ENCODE measurements around the gene EHD3.

Gene EHD3

DNA sequence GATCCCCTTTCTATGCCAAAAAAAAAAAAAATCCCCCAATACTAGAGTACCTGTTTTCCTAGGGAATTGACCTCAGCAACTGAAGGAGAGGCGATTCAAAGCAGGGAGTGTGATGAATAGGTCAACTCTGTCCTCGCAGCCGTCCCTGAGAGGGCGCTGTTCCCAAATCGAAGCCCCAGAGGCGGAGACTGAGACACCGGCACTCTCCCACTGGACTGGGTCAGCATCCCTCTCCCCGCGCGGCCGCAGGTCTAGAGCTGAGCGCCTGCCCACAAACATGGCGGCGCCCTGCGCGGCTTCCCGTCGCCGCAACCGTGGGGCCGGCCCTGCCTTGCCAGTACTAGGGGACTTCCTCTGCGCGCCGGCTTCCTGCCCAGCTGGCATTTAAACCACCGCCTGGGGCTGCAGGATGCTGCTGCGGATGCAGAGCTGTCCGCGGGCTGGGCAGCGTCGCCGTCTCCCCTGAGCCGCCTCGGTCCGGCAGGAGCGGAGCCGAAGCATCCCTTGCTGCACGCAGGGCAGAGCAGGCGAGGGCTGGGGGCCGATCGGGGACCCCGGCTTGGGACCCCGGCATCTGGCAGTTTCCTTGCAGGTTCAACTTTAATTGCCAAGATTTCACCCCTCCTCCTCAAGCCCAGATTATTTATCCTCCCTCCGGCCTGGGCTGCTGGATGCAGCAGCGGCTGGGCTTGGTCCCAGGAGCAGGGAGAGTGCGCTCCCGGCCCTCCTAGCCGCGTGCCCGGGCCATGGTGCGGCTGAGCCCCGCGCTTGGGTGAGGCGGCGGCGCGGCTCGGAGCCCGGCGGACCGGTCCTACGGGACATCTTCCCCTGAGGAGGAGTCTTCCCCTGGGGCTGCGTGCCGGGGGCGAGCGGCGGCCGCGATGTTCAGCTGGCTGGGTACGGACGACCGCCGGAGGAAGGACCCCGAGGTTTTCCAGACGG lies at the start of gene EHD3:
TSS of gene EHD3 (plus strand) at position 412 of the 942 bp plus-strand sequence. CDS start at position 882, 470 bp downstream.
- peak; percentile 84 for DNase-seq

DNA sequence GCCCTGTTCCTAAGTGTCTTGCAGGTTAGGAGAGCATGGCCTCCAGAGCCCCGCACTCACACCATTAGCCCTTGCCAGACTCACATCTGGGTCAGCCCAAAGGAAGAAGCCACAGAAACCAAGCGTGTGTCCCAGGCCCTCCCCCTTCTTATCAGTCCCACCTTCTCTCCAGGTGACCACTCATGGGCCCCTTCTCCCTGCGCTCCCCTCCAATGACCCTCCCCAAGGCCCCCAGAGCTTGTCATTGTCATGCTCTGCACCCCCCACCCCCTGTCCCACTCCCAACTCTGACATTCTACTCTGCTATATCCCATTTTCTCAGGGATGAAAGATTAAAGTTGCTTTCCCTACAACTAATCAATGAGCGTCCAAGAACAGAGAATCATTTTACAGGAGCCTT lies 46.8 kb upstream of the EHD3 start:
- no peak for DNase-seq

DNA sequence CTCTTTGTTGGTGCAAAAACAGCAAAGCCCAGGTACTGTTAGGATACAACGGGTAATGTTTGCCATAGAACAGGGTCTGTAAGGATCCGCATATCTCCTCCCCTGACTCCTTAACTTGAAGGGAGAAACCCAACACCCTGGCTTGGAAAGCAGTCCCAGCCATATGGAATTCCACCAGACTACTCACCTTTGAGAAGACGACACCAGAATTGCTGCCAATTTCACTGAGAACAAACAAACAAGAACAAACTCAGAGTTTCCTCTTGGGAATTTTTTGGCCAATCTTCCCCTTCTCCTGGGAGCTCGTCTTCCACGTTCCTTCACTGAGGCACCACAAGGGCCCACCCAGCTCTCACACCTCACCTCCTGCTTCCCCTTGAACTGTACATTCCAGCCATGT lies 45.8 kb upstream of the EHD3 start:
- no peak for DNase-seq

DNA sequence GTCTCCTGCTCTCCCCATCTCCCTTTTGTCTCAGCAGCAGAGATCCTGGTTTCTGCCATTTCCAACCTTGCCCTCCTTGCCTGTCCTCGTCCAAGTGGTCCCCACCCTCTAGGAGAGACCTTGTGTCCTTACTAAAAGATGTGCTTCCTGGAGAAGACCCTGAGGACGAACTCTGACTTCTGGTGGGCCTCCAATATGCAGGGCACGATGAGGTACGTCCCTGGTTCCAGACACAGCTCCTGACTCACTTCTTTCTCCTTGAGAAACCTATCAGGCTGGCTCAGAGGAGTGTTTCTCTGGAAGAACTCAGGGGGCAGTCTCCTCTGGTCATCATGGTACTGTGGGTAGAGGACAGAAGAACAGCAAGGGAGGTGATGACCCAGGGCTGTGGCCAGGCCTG lies 44.8 kb upstream of the EHD3 start:
- DNase-seq = no peak

DNA sequence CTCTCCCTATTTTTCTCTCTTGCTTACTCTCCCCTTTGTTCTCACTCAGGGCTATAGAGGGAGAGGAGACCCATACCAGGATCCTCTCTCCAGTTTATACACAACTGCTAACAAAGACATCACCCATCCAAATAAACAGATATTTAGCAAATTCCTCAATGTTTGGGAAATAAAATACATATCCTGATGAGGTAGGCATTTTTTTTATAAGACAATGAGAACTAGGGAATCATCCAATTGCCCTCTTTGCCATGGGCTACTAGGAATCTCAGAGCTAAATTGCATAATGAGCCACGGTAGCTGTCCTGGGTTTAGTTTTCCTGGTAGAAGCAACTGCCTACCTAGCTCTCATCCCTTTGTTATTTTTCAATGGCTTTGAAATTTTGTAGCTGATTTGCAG lies 43.8 kb upstream of the EHD3 start:
- no peak for DNase-seq

GRCh38 chr2:31191931-31192330 lies 42.0 kb upstream of the EHD3 start:
- DNase-seq = no peak

DNA sequence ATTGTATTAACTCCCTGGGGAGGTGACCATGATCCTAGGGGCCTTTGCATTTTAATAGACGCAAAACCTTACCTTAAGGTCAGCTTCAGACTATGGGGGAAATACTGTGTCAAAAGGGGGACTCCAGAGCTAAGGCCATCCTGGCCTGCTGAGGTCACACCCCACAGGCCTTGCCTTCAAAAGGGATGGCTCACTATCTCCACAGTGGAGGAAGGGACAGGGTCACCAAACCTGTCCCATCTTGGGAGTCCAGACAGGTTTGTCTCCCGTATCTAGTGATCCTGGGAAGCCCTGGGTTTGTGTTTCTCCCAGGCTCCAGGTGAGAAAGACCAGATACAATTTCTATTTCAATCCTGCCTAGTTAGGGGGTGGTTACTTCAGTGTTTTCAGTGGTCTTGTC lies 41.6 kb upstream of the EHD3 start:
- no peak for DNase-seq

- DNase-seq = no peak
Observed at GRCh38 chr2:31192851-31193392, 41.0 kb upstream of the EHD3 start.

- DNase-seq = no peak
Observed at GRCh38 chr2:31193806-31194205, 40.1 kb upstream of the EHD3 start.

- DNase-seq = no peak
Observed at GRCh38 chr2:31196622-31197021, 37.3 kb upstream of the EHD3 start.

- no peak for DNase-seq
Observed at GRCh38 chr2:31197166-31197565, 36.8 kb upstream of the EHD3 start.

- no peak for DNase-seq
Observed at GRCh38 chr2:31197669-31198068, 36.3 kb upstream of the EHD3 start.

- no peak for DNase-seq
Observed at GRCh38 chr2:31199206-31199605, 34.7 kb upstream of the EHD3 start.

DNA sequence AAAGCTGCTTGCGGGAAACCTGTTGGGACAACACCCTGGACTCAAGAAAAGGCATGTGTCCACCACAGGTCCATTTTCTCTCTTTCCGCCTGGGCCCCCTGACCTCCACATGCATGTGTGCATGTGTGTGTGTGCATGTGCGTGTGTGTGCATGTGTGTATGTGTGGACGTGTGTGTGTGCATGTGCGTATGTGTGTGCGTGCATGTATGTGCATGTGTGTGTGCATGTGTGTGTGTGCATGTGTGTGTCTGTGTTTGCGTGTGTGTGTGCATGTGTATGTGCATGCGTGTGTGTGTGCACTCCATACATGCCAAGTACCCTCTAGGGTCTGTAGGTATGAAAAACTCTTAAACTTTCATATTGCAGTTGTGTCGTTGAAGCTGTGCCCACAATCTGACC lies 33.0 kb upstream of the EHD3 start:
- no peak for DNase-seq

GRCh38 chr2:31202041-31202440 lies 31.9 kb upstream of the EHD3 start:
- no peak for DNase-seq

DNA sequence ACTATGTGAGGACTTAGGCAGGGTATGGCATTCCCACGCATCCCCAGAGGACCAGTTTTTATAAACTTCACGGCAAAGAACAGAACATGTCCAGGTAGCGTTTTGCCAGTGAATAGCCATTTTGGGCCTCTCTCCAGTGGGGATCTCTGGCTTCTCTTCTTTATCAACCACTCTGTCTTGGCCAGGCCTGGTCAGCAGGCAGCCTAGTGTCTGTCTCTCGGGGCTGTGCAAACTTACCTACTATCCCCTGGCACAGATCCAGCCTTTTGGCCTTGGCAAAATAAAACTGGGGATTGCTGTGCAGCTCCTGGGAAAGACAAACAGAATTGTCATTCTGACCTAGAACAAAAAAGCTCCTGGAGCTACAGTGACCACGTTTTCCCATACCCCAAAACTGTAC lies 31.1 kb upstream of the EHD3 start:
- no peak for DNase-seq

DNA sequence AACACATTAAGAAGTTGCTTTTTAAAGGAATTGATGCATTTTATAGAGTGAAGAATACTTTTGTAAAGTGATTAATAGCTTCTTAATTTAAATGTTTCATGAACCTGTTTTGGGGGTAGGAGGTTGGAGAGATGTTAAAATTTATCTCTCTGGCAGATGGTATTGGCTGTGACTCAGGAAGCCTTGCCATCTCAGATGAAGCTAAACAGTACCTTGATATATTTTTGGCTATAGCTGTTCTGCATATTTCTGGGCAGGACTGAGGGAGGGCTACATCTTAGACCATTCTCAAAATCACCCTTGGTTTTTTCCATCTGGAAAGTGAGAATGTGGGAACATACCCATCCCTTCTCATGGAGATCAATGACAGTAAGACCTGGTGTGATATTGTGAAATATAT lies 30.0 kb upstream of the EHD3 start:
- no peak for DNase-seq

DNA sequence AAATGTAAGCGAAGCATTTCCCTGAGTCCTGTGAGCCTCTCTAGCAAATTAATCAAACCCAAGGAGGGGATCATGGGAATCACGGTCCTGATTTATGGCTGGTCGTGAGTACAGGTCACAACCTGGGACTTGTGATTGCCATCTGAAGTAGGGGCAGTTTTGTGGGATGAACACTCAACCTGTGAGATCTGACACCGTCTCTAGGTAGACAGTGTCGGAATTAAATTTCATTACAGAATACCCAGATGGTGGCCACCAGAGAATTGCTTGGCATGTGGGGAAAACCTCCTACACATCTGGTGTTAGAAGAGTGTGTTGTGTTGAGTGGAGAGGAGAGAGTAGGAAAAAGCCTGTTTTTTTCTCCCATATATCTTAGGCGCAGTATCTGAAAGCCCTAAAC lies 29.2 kb upstream of the EHD3 start:
- DNase-seq = no peak

DNA sequence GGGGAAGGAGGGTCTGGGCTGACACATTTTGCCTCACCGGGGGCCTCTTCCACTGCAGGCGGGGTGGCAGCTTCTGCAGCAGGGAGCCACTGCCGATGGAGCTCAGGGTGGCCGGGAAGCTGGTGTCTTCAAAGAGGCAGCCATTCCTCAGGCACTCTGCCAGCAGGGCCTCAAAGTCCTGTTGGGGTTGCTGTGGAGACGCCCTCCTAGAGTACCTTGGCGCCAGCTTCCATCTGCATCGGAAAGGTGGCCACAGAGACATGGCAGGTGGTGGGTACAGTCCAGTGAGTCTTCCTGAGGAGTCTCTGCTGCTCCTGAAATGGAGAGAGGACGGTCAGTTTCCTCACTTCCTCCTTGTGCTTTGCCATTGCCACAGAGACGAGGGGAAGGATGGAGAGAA lies 28.8 kb upstream of the EHD3 start:
- DNase-seq = no peak

GRCh38 chr2:31205613-31206012 lies 28.3 kb upstream of the EHD3 start:
- DNase-seq = no peak

GRCh38 chr2:31207790-31208189 lies 26.2 kb upstream of the EHD3 start:
- DNase-seq = no peak

DNA sequence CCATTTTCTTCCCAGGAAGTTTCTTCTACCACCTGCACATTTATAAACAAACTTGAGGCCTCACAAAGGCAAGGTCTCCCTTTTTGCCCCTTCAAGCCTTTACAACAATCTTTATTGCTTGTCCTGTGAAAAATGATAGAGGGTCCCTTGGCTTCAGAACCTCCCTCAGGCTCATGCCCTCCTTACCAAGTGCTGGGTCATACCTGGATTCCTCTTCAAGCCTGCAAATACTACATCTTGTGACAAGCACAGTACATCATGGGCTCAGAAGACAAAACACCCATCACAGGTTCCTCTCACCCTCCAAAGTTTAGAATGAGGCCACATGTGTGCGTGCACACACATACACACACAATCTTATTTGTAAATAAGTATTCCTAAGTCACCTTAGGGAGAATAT lies 25.7 kb upstream of the EHD3 start:
- DNase-seq = no peak

GRCh38 chr2:31212659-31213600 lies 21.0 kb upstream of the EHD3 start:
- no peak for DNase-seq
